GM23338 (cell line): ENCODE measurements around the gene TMCC1. TPM values are rescaled to one million over a fixed set of nuclear protein-coding genes. Genes with fewer than 3 reads are reported as not detected.

ENCODE experiments used
- ATAC-seq: fragments of 200-7000 bp; cut with Tn5 transposase; 3 replicates; pipeline ENCODE4 v1.9.1; 2020
- DNase-seq: peaks from one replicate; pipeline ENCODE4 v3.0.0-alpha.2; 2015; ENCODE audit warnings: low spot score
- H2AFZ ChIP-seq: fragments of 200-600 bp; sonication (generic); 2 replicates; pipeline ENCODE4 v1.8.0; 2016; ENCODE audit warnings: antibody characterized with exemption, mild to moderate bottlenecking, moderate library complexity
- H3F3A ChIP-seq: fragments of 200-600 bp; sonication (generic); replicated peaks from 2 replicates; pipeline ENCODE4 v1.8.0; 2017; ENCODE audit warnings: antibody characterized with exemption, mixed run types, low read depth
- H3K27ac ChIP-seq: fragments of 200-600 bp; sonication (generic); 2 replicates; pipeline ENCODE4 v1.6.1; 2016; ENCODE audit warnings: low read depth
- H3K27me3 ChIP-seq: fragments of 200-600 bp; sonication (generic); 2 replicates; pipeline ENCODE4 v1.8.0; 2016; ENCODE audit warnings: mild to moderate bottlenecking, mixed run types, moderate library complexity; ENCODE audit not compliant: insufficient read depth
- H3K36me3 ChIP-seq: fragments of 200-600 bp; sonication (generic); 2 replicates; pipeline ENCODE4 v1.8.0; 2016; ENCODE audit warnings: mild to moderate bottlenecking; ENCODE audit not compliant: insufficient read depth
- H3K4me1 ChIP-seq: fragments of 200-600 bp; sonication (generic); 2 replicates; pipeline ENCODE4 v1.8.0; 2016; ENCODE audit warnings: mild to moderate bottlenecking, moderate library complexity; ENCODE audit not compliant: insufficient read depth
- H3K4me2 ChIP-seq: fragments of 200-600 bp; sonication (generic); 2 replicates; pipeline ENCODE4 v1.7.1; 2017; ENCODE audit warnings: mixed run types
- H3K4me3 ChIP-seq: fragments of 200-600 bp; sonication (generic); 2 replicates; pipeline ENCODE4 v1.6.1; 2016; ENCODE audit warnings: mixed run types
- H3K79me2 ChIP-seq: fragments of 200-600 bp; sonication (generic); replicated peaks from 2 replicates; pipeline ENCODE4 v1.8.0; 2017; ENCODE audit warnings: mild to moderate bottlenecking; ENCODE audit not compliant: insufficient read depth
- H3K9me2 ChIP-seq: fragments of 200-600 bp; sonication (generic); 2 replicates; pipeline ENCODE4 v1.8.0; 2017; ENCODE audit not compliant: insufficient read depth
- H4K20me1 ChIP-seq: fragments of 200-600 bp; sonication (generic); replicated peaks from 2 replicates; pipeline ENCODE4 v1.8.0; 2017; ENCODE audit warnings: mild to moderate bottlenecking; ENCODE audit not compliant: insufficient read depth
- H3K27ac Mint-ChIP-seq: 2 replicates; pipeline ENCODE4 v1.8.0; 2020; ENCODE audit warnings: inconsistent platforms, mild to moderate bottlenecking, moderate library complexity, mixed read lengths
- H3K27me3 Mint-ChIP-seq: 3 replicates; pipeline ENCODE4 v1.8.0; 2022; ENCODE audit warnings: low read depth, mild to moderate bottlenecking, moderate library complexity, mixed read lengths, inconsistent platforms; ENCODE audit not compliant: insufficient read depth, poor library complexity
- H3K36me3 Mint-ChIP-seq: 3 replicates; pipeline ENCODE4 v1.8.0; 2021; ENCODE audit warnings: low read depth, mild to moderate bottlenecking, inconsistent platforms, moderate library complexity, mixed read lengths
- H3K4me1 Mint-ChIP-seq: 3 replicates; pipeline ENCODE4 v1.8.0; 2020; ENCODE audit warnings: mild to moderate bottlenecking, inconsistent platforms, mixed read lengths
- H3K4me3 Mint-ChIP-seq: 3 replicates; pipeline ENCODE4 v1.8.0; 2021; ENCODE audit warnings: moderate library complexity, mild to moderate bottlenecking, inconsistent platforms, mixed read lengths
- H3K9me3 Mint-ChIP-seq: 3 replicates; pipeline ENCODE4 v1.8.0; 2020; ENCODE audit warnings: moderate library complexity, mild to moderate bottlenecking, inconsistent platforms, mixed read lengths
- EZH2 ChIP-seq: fragments of 200-600 bp; sonication (generic); IDR thresholded peaks from one replicate; pipeline ENCODE4 v1.8.0; 2017; ENCODE audit warnings: antibody characterized with exemption, mild to moderate bottlenecking, low read depth; ENCODE audit not compliant: unreplicated experiment
- EZH2phosphoT487 ChIP-seq: fragments of 200-600 bp; sonication (generic); IDR thresholded peaks from one replicate; pipeline ENCODE4 v1.8.1; 2018; ENCODE audit warnings: antibody characterized with exemption; ENCODE audit not compliant: unreplicated experiment
- NANOG ChIP-seq: IDR thresholded peaks from 2 replicates; pipeline ENCODE4 v1.6.1; 2016; ENCODE audit warnings: antibody characterized with exemption, borderline replicate concordance
- POLR2AphosphoS5 ChIP-seq: IDR thresholded peaks from 2 replicates; pipeline ENCODE4 v1.6.1; 2016; ENCODE audit warnings: antibody characterized with exemption, low read depth
- ZNF114 ChIP-seq: fragments of 250-450 bp; sonication (Bioruptor Pico); IDR thresholded peaks from 2 replicates; pipeline ENCODE4 v1.5.0; 2020; ENCODE audit warnings: mild to moderate bottlenecking, moderate library complexity
- polyA plus RNA-seq: library from polyadenylated mRNA; unstranded; fragments of >200 nt; fragmentation: Nextera tagmentation; extraction: Ambion mirVana; gene quantifications from 2 replicates; pipeline ENCODE4 v1.2.1, GENCODE V29; 2016
- total RNA-seq: library from RNA; depleted of rRNA; stranded (reverse); fragments of >200 nt; shearing (Covaris generic); gene quantifications from 2 replicates; pipeline ENCODE4 v1.2.3, GENCODE V29; 2014
- TF ChIP-seq, protein P1 (sequence below): IDR thresholded peaks from 2 replicates; pipeline ENCODE4 v1.6.1; 2016; ENCODE audit warnings: antibody characterized with exemption
- TF ChIP-seq, protein P2 (sequence below), 2 experiments: fragments of 200-600 bp in 1 of 2; sonication (generic) in 1 of 2; conservative IDR thresholded peaks; 2 replicates each; pipeline versions ENCODE4 v1.5.1 to v1.6.1; 2016 to 2017; ENCODE audit warnings: antibody characterized with exemption in 2 of 2, low read depth in 2 of 2, mild to moderate bottlenecking in 2 of 2, moderate library complexity in 1 of 2
- TF ChIP-seq, protein P3 (sequence below): fragments of 250-450 bp; sonication (Bioruptor Pico); IDR thresholded peaks from 2 replicates; pipeline ENCODE4 v1.5.0; 2020; ENCODE audit warnings: mild to moderate bottlenecking, moderate library complexity
- TF ChIP-seq, protein P4 (sequence below): IDR thresholded peaks from one replicate; pipeline ENCODE4 v1.6.1; 2018; ENCODE audit warnings: antibody characterized with exemption; ENCODE audit not compliant: unreplicated experiment

Gene TMCC1
- total and polyA plus RNA-seq, 2 experiments from 2014 or later = 8.2 to 18.4 TPM

DNA sequence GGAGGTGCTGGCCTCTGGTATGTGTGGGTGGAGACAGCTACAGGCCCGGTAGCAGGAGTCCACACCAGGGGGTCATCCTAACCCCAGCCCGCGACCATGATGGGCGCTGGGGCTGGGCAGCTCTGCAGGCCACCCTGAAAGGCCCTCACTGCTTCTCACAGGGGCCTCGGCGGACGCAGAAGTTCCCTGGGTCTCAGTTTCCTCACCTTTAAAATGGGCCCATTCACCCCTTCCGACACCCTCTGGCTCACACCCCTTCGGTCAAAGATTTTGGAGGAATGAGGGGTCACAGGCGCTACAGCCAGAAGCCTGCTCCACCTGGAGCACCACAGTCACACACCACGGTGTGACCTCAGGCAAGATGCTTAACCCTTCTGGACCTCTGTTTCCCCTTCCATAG lies 295.0 kb downstream of the TMCC1 start:
- Mint-ChIP-seq H3K9me3 (no peaks in the 10 kb centered on the region), H3K36me3 (no peaks in the 10 kb centered on the region; the same call in 2 of the 3 replicates), H3K27ac (no peak overlapping the region), H3K4me1 (peaks cover 82% of the 10 kb centered on the region), H3K27me3 (peaks cover 20% of the 10 kb centered on the region), H3K4me3 (peak overlapping the region; percentile 8; the same call in 1 of the 3 replicates)
- Histone ChIP-seq H3K79me2 (peaks cover 35% of the 10 kb centered on the region), H3K27ac (no peak overlapping the region), H3K9me2 (no peaks in the 10 kb centered on the region), H3K4me3 (no peak overlapping the region), H2AFZ (no peak overlapping the region), H3K27me3 (no peaks in the 10 kb centered on the region), H4K20me1 (peaks cover 3% of the 10 kb centered on the region; the same call in 1 of the 2 replicates), H3K36me3 (no peaks in the 10 kb centered on the region), H3K4me2 (no peak overlapping the region), H3F3A (peaks cover 16% of the 10 kb centered on the region), H3K4me1 (peaks cover 59% of the 10 kb centered on the region)
- TF ChIP-seq EZH2phosphoT487 = no peak
- no peak for TF ChIP-seq ZNF114 (CRISPR knock-in tag)
- TF ChIP-seq, protein P1, sequence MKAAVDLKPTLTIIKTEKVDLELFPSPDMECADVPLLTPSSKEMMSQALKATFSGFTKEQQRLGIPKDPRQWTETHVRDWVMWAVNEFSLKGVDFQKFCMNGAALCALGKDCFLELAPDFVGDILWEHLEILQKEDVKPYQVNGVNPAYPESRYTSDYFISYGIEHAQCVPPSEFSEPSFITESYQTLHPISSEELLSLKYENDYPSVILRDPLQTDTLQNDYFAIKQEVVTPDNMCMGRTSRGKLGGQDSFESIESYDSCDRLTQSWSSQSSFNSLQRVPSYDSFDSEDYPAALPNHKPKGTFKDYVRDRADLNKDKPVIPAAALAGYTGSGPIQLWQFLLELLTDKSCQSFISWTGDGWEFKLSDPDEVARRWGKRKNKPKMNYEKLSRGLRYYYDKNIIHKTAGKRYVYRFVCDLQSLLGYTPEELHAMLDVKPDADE = no peak
- DNase-seq (no peak), ATAC-seq (no peak)

DNA sequence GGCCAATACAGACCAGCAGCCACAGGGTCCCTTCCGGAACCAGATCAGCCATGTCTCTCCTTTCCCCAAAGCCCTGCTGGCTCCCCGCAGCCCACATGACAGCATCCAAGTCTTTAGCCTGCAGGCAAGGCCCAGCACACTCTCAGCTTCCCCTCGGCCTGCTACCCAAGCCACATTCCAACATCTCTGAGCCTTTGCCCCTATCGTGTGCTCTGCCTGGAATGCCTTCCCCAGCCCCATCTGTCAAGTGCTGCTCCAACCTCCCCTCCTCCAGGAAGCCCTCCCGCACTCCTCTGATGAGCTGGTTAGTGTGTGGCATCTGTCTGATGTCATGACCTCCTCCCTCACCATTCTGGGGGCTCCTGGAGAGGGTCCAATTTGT lies 295.5 kb downstream of the TMCC1 start:
- no peaks in the 10 kb centered on the region for H3K9me2 ChIP-seq
- H3K4me1 Mint-ChIP-seq = peaks cover 82% of the 10 kb centered on the region
- no peak overlapping the region for H3K4me3 ChIP-seq
- no peaks in the 10 kb centered on the region; the same call in 2 of the 3 replicates for H3K36me3 Mint-ChIP-seq
- no peaks in the 10 kb centered on the region for H3K9me3 Mint-ChIP-seq
- peaks cover 23% of the 10 kb centered on the region for H3K27me3 Mint-ChIP-seq
- peaks cover 59% of the 10 kb centered on the region for H3K4me1 ChIP-seq
- H3K36me3 ChIP-seq = no peaks in the 10 kb centered on the region
- peaks cover 21% of the 10 kb centered on the region for H3F3A ChIP-seq
- no peak overlapping the region for H3K27ac ChIP-seq
- no peaks in the 10 kb centered on the region for H3K27me3 ChIP-seq
- no peak overlapping the region for H3K4me3 Mint-ChIP-seq
- H3K27ac Mint-ChIP-seq = no peak overlapping the region
- H3K4me2 ChIP-seq = no peak overlapping the region
- ATAC-seq (peak; percentile 14), DNase-seq (peak; percentile 70)
- H2AFZ ChIP-seq = no peak overlapping the region
- H3K79me2 ChIP-seq = peaks cover 35% of the 10 kb centered on the region
- H4K20me1 ChIP-seq = peaks cover 3% of the 10 kb centered on the region; the same call in 1 of the 2 replicates
- TF ChIP-seq, protein P2, sequence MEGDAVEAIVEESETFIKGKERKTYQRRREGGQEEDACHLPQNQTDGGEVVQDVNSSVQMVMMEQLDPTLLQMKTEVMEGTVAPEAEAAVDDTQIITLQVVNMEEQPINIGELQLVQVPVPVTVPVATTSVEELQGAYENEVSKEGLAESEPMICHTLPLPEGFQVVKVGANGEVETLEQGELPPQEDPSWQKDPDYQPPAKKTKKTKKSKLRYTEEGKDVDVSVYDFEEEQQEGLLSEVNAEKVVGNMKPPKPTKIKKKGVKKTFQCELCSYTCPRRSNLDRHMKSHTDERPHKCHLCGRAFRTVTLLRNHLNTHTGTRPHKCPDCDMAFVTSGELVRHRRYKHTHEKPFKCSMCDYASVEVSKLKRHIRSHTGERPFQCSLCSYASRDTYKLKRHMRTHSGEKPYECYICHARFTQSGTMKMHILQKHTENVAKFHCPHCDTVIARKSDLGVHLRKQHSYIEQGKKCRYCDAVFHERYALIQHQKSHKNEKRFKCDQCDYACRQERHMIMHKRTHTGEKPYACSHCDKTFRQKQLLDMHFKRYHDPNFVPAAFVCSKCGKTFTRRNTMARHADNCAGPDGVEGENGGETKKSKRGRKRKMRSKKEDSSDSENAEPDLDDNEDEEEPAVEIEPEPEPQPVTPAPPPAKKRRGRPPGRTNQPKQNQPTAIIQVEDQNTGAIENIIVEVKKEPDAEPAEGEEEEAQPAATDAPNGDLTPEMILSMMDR (conservative IDR thresholded peaks at IDR 0.05; ENCODE audit: low read depth in 2 of 2) = no peak
- TF ChIP-seq ZNF114 (CRISPR knock-in tag) (no peak), EZH2 (no peak), POLR2AphosphoS5 (no peak), NANOG (no peak)
- TF ChIP-seq, protein P3, sequence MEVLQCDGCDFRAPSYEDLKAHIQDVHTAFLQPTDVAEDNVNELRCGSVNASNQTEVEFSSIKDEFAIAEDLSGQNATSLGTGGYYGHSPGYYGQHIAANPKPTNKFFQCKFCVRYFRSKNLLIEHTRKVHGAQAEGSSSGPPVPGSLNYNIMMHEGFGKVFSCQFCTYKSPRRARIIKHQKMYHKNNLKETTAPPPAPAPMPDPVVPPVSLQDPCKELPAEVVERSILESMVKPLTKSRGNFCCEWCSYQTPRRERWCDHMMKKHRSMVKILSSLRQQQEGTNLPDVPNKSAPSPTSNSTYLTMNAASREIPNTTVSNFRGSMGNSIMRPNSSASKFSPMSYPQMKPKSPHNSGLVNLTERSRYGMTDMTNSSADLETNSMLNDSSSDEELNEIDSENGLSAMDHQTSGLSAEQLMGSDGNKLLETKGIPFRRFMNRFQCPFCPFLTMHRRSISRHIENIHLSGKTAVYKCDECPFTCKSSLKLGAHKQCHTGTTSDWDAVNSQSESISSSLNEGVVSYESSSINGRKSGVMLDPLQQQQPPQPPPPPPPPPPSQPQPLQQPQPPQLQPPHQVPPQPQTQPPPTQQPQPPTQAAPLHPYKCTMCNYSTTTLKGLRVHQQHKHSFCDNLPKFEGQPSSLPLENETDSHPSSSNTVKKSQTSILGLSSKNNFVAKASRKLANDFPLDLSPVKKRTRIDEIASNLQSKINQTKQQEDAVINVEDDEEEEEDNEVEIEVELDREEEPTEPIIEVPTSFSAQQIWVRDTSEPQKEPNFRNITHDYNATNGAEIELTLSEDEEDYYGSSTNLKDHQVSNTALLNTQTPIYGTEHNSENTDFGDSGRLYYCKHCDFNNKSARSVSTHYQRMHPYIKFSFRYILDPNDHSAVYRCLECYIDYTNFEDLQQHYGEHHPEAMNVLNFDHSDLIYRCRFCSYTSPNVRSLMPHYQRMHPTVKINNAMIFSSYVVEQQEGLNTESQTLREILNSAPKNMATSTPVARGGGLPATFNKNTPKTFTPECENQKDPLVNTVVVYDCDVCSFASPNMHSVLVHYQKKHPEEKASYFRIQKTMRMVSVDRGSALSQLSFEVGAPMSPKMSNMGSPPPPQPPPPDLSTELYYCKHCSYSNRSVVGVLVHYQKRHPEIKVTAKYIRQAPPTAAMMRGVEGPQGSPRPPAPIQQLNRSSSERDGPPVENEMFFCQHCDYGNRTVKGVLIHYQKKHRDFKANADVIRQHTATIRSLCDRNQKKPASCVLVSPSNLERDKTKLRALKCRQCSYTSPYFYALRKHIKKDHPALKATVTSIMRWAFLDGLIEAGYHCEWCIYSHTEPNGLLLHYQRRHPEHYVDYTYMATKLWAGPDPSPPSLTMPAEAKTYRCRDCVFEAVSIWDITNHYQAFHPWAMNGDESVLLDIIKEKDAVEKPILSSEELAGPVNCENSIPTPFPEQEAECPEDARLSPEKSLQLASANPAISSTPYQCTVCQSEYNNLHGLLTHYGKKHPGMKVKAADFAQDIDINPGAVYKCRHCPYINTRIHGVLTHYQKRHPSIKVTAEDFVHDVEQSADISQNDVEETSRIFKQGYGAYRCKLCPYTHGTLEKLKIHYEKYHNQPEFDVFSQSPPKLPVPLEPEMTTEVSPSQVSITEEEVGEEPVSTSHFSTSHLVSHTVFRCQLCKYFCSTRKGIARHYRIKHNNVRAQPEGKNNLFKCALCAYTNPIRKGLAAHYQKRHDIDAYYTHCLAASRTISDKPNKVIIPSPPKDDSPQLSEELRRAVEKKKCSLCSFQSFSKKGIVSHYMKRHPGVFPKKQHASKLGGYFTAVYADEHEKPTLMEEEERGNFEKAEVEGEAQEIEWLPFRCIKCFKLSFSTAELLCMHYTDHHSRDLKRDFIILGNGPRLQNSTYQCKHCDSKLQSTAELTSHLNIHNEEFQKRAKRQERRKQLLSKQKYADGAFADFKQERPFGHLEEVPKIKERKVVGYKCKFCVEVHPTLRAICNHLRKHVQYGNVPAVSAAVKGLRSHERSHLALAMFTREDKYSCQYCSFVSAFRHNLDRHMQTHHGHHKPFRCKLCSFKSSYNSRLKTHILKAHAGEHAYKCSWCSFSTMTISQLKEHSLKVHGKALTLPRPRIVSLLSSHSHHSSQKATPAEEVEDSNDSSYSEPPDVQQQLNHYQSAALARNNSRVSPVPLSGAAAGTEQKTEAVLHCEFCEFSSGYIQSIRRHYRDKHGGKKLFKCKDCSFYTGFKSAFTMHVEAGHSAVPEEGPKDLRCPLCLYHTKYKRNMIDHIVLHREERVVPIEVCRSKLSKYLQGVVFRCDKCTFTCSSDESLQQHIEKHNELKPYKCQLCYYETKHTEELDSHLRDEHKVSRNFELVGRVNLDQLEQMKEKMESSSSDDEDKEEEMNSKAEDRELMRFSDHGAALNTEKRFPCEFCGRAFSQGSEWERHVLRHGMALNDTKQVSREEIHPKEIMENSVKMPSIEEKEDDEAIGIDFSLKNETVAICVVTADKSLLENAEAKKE (CRISPR knock-in tag) = no peak
- TF ChIP-seq, protein P4, sequence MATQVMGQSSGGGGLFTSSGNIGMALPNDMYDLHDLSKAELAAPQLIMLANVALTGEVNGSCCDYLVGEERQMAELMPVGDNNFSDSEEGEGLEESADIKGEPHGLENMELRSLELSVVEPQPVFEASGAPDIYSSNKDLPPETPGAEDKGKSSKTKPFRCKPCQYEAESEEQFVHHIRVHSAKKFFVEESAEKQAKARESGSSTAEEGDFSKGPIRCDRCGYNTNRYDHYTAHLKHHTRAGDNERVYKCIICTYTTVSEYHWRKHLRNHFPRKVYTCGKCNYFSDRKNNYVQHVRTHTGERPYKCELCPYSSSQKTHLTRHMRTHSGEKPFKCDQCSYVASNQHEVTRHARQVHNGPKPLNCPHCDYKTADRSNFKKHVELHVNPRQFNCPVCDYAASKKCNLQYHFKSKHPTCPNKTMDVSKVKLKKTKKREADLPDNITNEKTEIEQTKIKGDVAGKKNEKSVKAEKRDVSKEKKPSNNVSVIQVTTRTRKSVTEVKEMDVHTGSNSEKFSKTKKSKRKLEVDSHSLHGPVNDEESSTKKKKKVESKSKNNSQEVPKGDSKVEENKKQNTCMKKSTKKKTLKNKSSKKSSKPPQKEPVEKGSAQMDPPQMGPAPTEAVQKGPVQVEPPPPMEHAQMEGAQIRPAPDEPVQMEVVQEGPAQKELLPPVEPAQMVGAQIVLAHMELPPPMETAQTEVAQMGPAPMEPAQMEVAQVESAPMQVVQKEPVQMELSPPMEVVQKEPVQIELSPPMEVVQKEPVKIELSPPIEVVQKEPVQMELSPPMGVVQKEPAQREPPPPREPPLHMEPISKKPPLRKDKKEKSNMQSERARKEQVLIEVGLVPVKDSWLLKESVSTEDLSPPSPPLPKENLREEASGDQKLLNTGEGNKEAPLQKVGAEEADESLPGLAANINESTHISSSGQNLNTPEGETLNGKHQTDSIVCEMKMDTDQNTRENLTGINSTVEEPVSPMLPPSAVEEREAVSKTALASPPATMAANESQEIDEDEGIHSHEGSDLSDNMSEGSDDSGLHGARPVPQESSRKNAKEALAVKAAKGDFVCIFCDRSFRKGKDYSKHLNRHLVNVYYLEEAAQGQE = no peak
